CD8-positive, alpha-beta memory T cell (primary cell): Measurements from ENCODE around the gene FAM47E. TPM values are rescaled to one million over a fixed set of nuclear protein-coding genes. Genes with fewer than 3 reads are reported as not detected.
"Not testable (repeated sequence)": the region's sequence is repeated elsewhere in the genome, so short reads cannot be mapped to it uniquely, and the experiment has no call there.

ENCODE experiments used
- CTCF ChIA-PET: fragments of 350-600 bp; sonication (Branson Sonifier 250); formaldehyde crosslinking; loops from one replicate; lab custom pipeline; 2021; ENCODE audit warnings: antibody characterized with exemption; lab: Charles Lee
- POLR2A ChIA-PET: fragments of 350-600 bp; sonication (Branson Sonifier 250); formaldehyde crosslinking; loops from one replicate; lab custom pipeline; 2021; ENCODE audit warnings: antibody characterized with exemption; lab: Charles Lee
- DNase-seq, 5 donors: peaks; one replicate each; pipeline versions ENCODE4 v3.0.0 to v3.0.0-alpha.2; 2020 to 2022; ENCODE audit warnings: mixed read lengths in 1 of 5
- H3K27ac ChIP-seq: one replicate; pipeline ENCODE4 v1.7.0; 2013; ENCODE audit warnings: low read depth, mild to moderate bottlenecking, low read length, moderate library complexity
- H3K27me3 ChIP-seq: 2 replicates; pipeline ENCODE4 v1.7.0; 2013; ENCODE audit warnings: low read length, mild to moderate bottlenecking; ENCODE audit not compliant: insufficient read depth, poor library complexity, severe bottlenecking
- H3K36me3 ChIP-seq: 2 replicates; pipeline ENCODE4 v1.7.0; 2013; ENCODE audit warnings: mild to moderate bottlenecking, low read length, moderate library complexity; ENCODE audit not compliant: insufficient read depth
- H3K4me1 ChIP-seq: 2 replicates; pipeline ENCODE4 v1.7.0; 2013; ENCODE audit warnings: mild to moderate bottlenecking, low read length, moderate library complexity; ENCODE audit not compliant: insufficient read depth
- H3K4me3 ChIP-seq: 2 replicates; pipeline ENCODE4 v1.7.0; 2013; ENCODE audit warnings: mild to moderate bottlenecking, low read length
- H3K9me3 ChIP-seq: 2 replicates; pipeline ENCODE4 v1.7.0; 2013; ENCODE audit warnings: mild to moderate bottlenecking, low read length
- H3K27ac Mint-ChIP-seq, 8 donors: one replicate each; pipeline ENCODE4 v1.8.0; 2020 to 2021; ENCODE audit warnings: mixed read lengths in 8 of 8, mild to moderate bottlenecking in 6 of 8, inconsistent platforms in 3 of 8, moderate library complexity in 3 of 8
- H3K27me3 Mint-ChIP-seq, 2 donors: one replicate each; pipeline ENCODE4 v1.8.0; 2020 to 2021; ENCODE audit warnings: mixed read lengths in 2 of 2, mild to moderate bottlenecking in 1 of 2, moderate library complexity in 1 of 2
- H3K36me3 Mint-ChIP-seq, 3 donors: one replicate each; pipeline ENCODE4 v1.8.0; 2020 to 2021; ENCODE audit warnings: mixed read lengths in 3 of 3, inconsistent platforms in 1 of 3, mild to moderate bottlenecking in 1 of 3
- H3K4me1 Mint-ChIP-seq, 3 donors: one replicate each; pipeline ENCODE4 v1.8.0; 2020 to 2021; ENCODE audit warnings: mixed read lengths in 3 of 3, inconsistent platforms in 1 of 3, mild to moderate bottlenecking in 1 of 3
- H3K4me3 Mint-ChIP-seq, 7 donors: one replicate each; pipeline ENCODE4 v1.8.0; 2020 to 2021; ENCODE audit warnings: mixed read lengths in 7 of 7, mild to moderate bottlenecking in 6 of 7, moderate library complexity in 4 of 7, inconsistent platforms in 2 of 7
- H3K9me3 Mint-ChIP-seq, 5 donors: one replicate each; pipeline ENCODE4 v1.8.0; 2020 to 2022; ENCODE audit warnings: mixed read lengths in 5 of 5, mild to moderate bottlenecking in 3 of 5, moderate library complexity in 2 of 5, inconsistent platforms in 1 of 5
- polyA plus RNA-seq: library from polyadenylated mRNA; unstranded; fragments of 300-500 nt; fragmentation: Illumina TruSeq; gene quantifications from one replicate; pipeline ENCODE4 v1.2.3, GENCODE V29; 2021
- total RNA-seq, 2 experiments: library from RNA; stranded (reverse); gene quantifications; one replicate each; pipeline ENCODE4 v1.2.3, GENCODE V29; 2021

The FAM47E gene
- total and polyA plus RNA-seq, 3 experiments from 2014 or later, result not detected

DNA sequence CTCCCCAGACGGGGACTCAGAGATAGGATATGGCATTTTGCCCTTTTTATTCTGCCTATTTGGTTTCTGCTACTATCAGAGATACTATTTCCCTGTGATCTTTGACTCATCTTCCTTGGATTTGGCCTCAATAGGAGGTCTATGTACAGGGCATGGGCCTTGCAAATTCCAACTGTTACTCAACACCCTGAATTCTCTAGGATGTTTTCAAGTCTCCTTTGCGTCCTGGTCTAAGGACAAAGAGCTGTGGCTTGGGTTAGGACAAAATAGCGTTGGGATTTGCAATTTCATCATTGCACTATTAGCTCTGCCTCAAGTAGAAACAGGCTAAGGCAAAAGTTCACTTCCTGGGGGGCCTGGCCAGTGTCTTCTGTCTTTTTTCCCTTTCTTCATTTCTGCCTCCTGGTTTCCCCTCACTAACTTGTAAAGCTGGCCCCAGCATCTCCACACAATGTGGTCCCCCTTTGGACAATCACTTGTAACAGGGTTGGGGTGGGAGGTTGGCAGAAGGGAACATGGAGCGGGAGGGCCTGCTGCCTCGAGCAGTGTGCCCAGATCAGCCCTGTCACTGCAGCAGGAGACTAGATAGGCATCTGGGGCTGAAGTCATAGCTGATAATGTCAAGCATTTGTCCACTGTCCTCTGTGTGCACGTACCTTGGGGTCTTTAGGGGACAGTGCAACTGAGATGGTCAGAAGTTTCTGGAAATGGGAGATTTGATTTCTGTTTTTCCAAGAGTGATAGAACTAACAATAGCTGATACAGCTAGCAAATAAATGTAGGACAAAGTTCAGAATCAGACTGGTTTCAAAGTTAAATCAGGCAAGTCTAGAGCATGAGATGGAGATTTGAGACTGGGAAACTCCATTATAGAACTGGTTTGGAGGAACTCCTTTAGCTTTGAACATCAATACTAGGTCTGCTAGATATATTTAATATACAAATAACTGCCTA is 29.2 kb downstream of the FAM47E start:
- Mint-ChIP-seq H3K4me1 (peaks cover 0 to 9% (median 2%) of the 10 kb centered on the region in 3 donors), H3K4me3 (no peak overlapping the region), H3K27ac (peak overlapping the region in 1 of 8 donors; percentile 66), H3K27me3 (peaks cover 6 to 18% of the 10 kb centered on the region in 2 donors), H3K36me3 (peaks cover 0 to 3% (median 0%) of the 10 kb centered on the region in 3 donors), H3K9me3 (no peaks in the 10 kb centered on the region)
- CTCF ChIA-PET, result interaction anchor here (1.0 to 2.4 kb wide), 3 partner anchors 10 to 97 kb away, joined by 3 to 11 read pairs (median 3); no protein-coding TSS in a partner anchor
- H3K4me3 ChIP-seq, result no peak overlapping the region
- no peak overlapping the region for H3K27ac ChIP-seq
- POLR2A ChIA-PET, result no interaction called here
- H3K4me1 ChIP-seq, result no peaks in the 10 kb centered on the region
- no peaks in the 10 kb centered on the region for H3K9me3 ChIP-seq
- H3K36me3 ChIP-seq, result no peaks in the 10 kb centered on the region
- no peaks in the 10 kb centered on the region for H3K27me3 ChIP-seq
- DNase-seq, result no peak

DNA sequence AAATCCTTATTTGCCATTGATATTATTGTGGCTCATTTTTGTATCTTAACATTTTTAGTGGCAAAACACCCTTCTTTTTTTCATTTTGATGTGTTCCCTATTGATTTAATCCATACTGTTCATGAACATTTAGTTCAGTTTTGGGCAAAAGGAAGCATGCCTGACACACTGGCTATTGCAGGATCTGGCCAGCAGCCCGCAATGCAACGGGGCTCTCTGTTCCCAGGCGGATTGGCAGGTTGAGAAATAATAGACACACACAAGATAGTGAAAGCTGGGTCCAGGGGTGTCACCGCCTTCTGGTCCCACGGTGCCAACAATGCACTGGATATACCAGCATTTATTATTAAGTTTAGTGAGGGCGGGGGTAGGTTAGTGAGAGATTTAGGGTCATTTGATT is 30.1 kb downstream of the FAM47E start:
- H3K9me3 Mint-ChIP-seq, H3K27me3 ChIP-seq, H3K4me3 ChIP-seq, H3K4me3 Mint-ChIP-seq, H3K4me1 Mint-ChIP-seq, H3K4me1 ChIP-seq, DNase-seq, H3K36me3 ChIP-seq, H3K9me3 ChIP-seq, H3K27ac Mint-ChIP-seq, H3K27ac ChIP-seq, POLR2A ChIA-PET, H3K36me3 Mint-ChIP-seq: not testable (repeated sequence)
- H3K27me3 Mint-ChIP-seq, result peaks cover 4 to 11% of the 10 kb centered on the region in 2 donors
- CTCF ChIA-PET, result interaction anchor here (1.0 kb wide), 1 partner anchor 96 kb away, joined by 3 read pairs; no protein-coding TSS in a partner anchor

DNA sequence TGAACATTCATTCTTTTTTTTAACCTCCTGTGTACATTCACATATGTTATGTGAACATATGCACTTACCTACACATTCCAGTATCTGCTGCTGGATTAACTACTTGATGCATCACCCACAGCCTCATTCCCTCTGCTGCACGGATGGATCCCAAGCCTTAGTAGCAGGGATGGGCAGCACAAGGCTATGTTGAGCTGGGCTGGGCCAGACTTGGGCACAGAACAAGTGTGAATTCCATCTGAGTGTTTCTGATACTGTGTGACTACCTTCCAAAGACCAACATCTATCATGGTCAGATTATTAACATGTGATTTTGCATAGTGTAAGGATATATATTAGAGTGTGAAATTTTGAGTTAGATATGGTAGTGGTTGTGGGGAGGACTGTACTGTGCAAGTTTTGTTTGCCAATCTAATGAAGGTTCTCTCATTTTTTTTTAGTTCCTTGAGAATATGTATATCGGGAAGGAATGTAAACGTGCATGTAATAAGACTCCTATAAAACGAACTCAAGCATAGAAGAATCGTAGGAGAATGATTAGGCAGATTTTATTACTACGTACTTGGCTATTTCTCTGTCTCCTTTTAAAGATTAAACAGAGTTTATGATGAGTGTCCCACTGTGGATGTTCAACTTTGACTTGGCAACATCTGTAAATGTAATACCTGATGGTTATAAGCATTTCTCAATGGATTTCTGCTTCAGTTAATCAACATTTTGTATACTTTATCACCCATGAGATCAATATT is 31.6 kb downstream of the FAM47E start:
- Mint-ChIP-seq H3K4me1 (peaks cover 0 to 4% (median 0%) of the 10 kb centered on the region in 3 donors), H3K4me3 (no peak overlapping the region), H3K36me3 (peaks cover 0 to 19% (median 0%) of the 10 kb centered on the region in 3 donors), H3K27ac (no peak overlapping the region), H3K9me3 (peaks cover 0 to 9% (median 0%) of the 10 kb centered on the region in 5 donors), H3K27me3 (peaks cover 0 to 11% of the 10 kb centered on the region in 2 donors)
- Histone ChIP-seq H3K36me3 (no peaks in the 10 kb centered on the region), H3K9me3 (no peaks in the 10 kb centered on the region), H3K27ac (no peak overlapping the region), H3K4me3 (no peak overlapping the region), H3K4me1 (no peaks in the 10 kb centered on the region), H3K27me3 (no peaks in the 10 kb centered on the region)
- CTCF ChIA-PET, result no interaction called here
- POLR2A ChIA-PET, result no interaction called here
- DNase-seq, result no peak

DNA sequence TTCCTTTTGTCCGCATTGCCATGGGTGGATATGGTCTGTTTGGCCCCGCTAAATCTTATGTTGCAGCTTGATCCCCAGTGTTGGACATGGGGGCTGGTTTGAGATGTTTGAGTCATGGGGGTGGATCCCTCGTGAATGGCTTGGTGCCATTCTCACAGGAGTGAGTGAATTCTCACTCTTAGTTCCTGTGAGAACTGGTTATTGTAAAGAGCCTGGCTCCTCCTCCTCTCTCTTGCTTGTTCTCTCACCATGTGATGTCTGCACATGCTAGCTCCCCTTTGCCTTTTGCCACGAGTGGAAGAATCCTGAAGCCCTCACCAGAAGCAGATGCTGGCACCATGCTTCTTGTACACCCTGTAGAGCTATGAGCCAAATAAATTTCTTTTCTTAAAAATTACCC is 32.4 kb downstream of the FAM47E start:
- H3K4me1 Mint-ChIP-seq, result peaks cover 0 to 4% (median 0%) of the 10 kb centered on the region in 3 donors
- no peak overlapping the region for H3K4me3 Mint-ChIP-seq
- peaks cover 0 to 5% of the 10 kb centered on the region in 2 donors for H3K27me3 Mint-ChIP-seq

DNA sequence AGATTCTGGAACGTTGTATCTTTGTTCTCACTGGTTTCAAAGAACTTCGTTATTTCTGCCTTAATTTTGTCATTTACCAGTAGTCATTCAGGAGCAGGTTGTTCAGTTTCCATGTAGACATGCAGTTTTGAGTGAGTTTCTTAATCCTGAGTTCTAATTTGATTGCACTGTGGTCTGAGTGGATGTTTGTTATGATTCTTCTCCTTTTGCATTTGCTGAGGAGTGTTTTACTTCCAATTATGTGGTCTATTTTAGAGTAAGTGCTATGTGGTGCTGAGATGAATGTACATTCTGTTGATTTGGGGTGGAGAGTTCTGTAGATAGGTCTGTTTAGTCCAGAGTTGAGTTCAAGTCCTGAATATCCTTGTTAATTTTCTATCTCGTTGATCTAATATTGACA is 36.3 kb downstream of the FAM47E start:
- Mint-ChIP-seq H3K36me3 (peaks cover 0 to 19% (median 0%) of the 10 kb centered on the region in 3 donors), H3K27me3 (peaks cover 4 to 20% of the 10 kb centered on the region in 2 donors)
- H3K9me3 ChIP-seq, H3K27ac ChIP-seq, H3K4me3 Mint-ChIP-seq, H3K27ac Mint-ChIP-seq, H3K4me1 ChIP-seq, H3K4me3 ChIP-seq, CTCF ChIA-PET, POLR2A ChIA-PET, DNase-seq, H3K4me1 Mint-ChIP-seq, H3K9me3 Mint-ChIP-seq, H3K36me3 ChIP-seq, H3K27me3 ChIP-seq: not testable (repeated sequence)

More for the DNA sequence above, 32.4 kb downstream of the FAM47E start:
- no peak overlapping the region for H3K27ac ChIP-seq
- H3K9me3 ChIP-seq, result no peaks in the 10 kb centered on the region
- H3K9me3 Mint-ChIP-seq, result peaks cover 0 to 9% (median 0%) of the 10 kb centered on the region in 5 donors
- peaks cover 0 to 19% (median 0%) of the 10 kb centered on the region in 3 donors for H3K36me3 Mint-ChIP-seq
- no peaks in the 10 kb centered on the region for H3K36me3 ChIP-seq
- no peaks in the 10 kb centered on the region for H3K4me1 ChIP-seq
- no peak overlapping the region for H3K4me3 ChIP-seq
- no peak overlapping the region for H3K27ac Mint-ChIP-seq
- no peaks in the 10 kb centered on the region for H3K27me3 ChIP-seq
- ChIA-PET CTCF (no interaction called here), POLR2A (no interaction called here)
- DNase-seq, result no peak

DNA sequence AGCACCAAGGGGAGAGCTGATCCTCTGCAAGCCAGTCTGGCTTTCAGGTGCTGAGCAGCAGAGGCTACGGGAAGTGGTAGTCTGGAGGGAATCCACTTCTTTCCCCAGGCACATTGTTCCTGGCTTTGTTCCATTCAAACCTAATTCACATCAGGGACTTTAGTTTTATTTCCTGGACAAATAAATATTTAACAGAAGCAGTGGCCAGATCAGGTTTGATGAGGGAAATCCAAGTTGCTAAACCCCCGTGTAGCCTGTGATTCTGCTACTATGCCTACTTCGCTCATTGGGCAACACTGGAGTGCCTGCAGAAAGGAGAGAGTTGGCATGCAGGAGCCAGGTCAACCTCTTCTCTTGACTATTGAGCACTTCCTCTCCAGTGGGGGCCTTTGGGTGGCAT is 41.2 kb downstream of the FAM47E start:
- Histone ChIP-seq H3K36me3 (no peaks in the 10 kb centered on the region), H3K27ac (no peak overlapping the region), H3K9me3 (no peaks in the 10 kb centered on the region), H3K4me1 (no peaks in the 10 kb centered on the region), H3K27me3 (no peaks in the 10 kb centered on the region), H3K4me3 (no peak overlapping the region)
- POLR2A ChIA-PET, result no interaction called here
- Mint-ChIP-seq H3K27me3 (peaks cover 9 to 22% of the 10 kb centered on the region in 2 donors), H3K4me1 (no peaks in the 10 kb centered on the region), H3K9me3 (peaks cover 3 to 18% (median 8%) of the 10 kb centered on the region in 5 donors), H3K36me3 (peaks cover 0 to 32% (median 6%) of the 10 kb centered on the region in 3 donors), H3K4me3 (no peak overlapping the region), H3K27ac (no peak overlapping the region)
- no peak for DNase-seq
- CTCF ChIA-PET, result no interaction called here

DNA sequence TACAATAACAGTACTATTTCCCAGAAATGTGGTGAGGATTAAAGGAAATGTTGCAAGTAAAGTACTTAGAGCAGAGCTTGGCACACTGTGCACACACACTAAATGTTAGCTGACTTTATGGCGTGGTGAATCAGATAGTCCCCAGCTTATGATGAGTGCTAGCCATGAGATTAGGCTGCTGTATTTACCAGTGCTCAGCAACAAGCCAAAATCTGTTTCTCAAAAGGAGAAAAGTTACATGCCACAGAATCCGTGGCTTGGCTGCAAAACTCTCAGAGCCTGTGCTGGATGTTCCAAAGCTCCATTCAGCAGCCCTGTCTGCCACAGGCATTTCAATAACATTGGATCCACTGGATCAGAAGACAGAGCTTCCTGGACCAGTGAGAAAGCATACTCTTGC is 42.3 kb downstream of the FAM47E start:
- DNase-seq, result no peak
- ChIA-PET POLR2A (no interaction called here), CTCF (no interaction called here)
- Histone ChIP-seq H3K27ac (no peak overlapping the region), H3K4me3 (no peak overlapping the region), H3K9me3 (no peaks in the 10 kb centered on the region), H3K27me3 (no peaks in the 10 kb centered on the region), H3K36me3 (no peaks in the 10 kb centered on the region), H3K4me1 (no peaks in the 10 kb centered on the region)
- H3K4me1 Mint-ChIP-seq, result no peaks in the 10 kb centered on the region
- H3K4me3 Mint-ChIP-seq, result no peak overlapping the region
- H3K9me3 Mint-ChIP-seq, result peaks cover 9 to 23% (median 15%) of the 10 kb centered on the region in 5 donors
- H3K27me3 Mint-ChIP-seq, result peaks cover 10 to 19% of the 10 kb centered on the region in 2 donors
- no peak overlapping the region for H3K27ac Mint-ChIP-seq
- H3K36me3 Mint-ChIP-seq, result peaks cover 0 to 35% (median 9%) of the 10 kb centered on the region in 3 donors
